GM18867 (cell line): ENCODE results near the gene PAX3.

Source experiments
- ATAC-seq: cut with Tn5 transposase; IDR thresholded peaks from one replicate; pipeline ENCODE4 v1.9.1; 2021; ENCODE audit warnings: mild to moderate bottlenecking, moderate library complexity; ENCODE audit not compliant: unreplicated experiment

Gene PAX3

DNA sequence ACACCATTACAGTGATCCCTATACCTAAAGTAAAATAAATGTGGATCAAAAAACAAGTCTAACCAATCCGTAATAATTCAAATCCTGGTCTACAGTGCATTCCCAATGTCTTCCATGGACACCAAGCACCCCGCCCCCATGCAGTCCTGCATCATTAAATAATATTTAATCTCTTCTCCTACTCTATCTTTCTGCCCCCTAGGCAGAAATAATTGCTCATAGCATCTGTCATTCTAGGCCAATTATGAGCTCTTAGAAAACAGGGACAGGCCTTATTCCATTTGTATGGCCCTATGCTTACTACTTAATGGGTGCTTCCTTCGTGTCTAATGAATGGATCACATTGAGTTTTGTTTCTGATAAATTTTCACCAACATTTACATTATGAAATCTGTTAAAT, 66.4 kb downstream of the PAX3 start:
- no peak for ATAC-seq

DNA sequence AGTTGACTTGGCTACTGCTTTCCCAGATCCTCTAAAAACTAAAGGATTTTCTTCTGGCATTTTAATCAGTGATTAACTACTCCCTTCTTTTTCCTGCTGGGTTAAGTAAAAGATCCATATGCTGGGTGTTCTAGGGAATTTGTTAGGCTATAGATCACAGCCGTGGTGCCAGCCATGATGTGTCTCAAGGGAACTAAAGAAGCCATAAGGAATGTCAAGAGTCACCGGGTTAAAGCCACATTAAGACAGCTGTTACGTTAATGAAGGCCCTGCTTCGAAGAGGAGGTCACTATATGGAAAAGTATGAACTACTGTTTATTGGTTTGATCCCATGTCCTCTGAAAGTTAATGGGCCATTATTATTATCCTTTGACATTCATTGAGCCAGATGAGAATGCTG, 70.7 kb downstream of the PAX3 start:
- no peak for ATAC-seq

DNA sequence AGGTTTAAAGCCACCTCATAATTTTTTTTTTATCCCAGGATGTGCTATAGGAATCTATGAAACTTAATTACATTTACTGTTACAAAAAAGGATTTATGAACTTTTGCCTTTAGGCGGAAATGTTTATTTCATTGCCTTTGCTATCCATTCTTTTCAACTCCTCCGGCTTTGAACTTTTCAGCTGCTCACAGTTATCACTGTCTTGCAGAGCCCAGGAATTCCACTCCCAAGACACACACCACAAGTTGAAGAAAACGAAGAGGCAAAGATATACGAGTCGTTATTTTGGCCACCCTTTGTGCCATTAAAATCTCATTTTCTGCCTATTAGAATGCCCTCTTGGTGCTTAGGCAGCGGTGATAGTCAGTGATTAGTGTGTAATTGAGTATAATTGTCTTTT, 80.0 kb downstream of the PAX3 start:
- no peak for ATAC-seq

DNA sequence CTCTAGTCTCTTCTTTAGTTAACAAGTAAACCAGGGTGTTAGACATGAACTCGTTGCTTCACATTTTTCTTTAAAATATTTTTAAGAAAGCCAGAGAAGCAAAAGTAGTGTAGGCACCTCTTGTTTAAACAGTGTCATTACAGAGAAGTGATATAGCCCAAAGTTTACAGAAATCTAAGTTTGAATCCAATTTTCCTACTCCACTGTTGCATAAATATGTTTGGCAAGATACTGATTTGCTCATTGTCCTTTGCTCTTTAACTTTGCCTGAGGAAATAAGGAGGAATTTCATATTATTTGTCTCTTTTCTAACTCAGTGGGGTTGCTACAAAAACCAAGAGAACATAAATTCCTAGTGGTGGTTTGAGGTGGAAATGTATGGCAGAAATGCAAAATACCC, 81.1 kb downstream of the PAX3 start:
- ATAC-seq = no peak

DNA sequence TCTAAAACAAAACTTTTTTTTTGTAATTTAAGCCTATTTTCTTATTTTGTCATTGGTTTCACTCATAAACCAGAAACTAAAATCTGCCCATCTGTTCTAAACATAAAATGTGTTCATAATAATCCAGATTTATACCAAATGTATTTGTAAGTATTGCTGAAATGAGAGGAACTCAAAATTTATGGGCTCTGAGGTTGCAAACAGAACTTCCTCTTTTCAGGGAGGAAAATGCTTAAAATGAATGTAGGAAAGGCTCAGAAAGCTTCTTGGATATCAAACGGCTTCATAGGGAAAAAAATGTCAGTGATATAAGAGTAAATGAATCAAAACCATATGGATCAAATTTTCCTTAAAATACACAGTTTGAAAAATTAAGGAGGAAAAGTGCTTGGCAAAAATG, 83.9 kb downstream of the PAX3 start:
- ATAC-seq = no peak

DNA sequence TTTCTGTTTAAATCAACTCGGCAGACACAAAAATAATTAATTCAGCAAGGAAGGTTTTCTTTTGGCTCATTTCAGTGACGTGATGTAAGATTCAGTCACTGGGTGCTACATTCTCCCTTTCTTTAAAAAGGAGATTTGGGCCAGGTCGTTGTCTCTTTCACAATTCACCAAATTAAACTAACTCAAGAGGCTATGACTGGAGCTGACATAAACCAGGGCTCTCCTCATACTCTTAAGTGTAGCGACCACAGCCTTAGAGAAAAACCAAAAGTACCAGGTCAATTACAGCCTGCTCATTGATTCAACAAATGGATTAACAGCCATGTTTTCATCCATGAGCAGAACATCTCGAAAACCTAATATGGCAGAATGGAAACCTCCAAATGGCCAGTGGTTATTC, 85.7 kb downstream of the PAX3 start:
- ATAC-seq = no peak

DNA sequence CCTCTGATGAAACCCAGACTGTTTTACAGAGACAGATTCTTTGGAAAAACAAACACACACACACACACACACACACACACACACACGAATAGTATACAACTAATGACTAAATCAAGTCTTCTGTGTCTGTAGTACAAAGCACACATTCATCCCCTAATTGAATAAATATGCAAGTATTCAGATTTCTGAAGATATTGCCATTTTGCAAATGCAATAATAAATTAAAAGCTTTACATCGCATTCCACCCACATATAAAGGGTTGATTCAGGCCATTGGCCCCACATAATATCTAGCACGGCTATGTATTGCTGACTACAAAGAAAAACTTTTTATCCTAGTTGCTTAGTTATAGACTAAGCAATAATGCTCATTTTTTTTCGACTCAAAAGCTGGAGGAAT, 86.2 kb downstream of the PAX3 start:
- no peak for ATAC-seq

DNA sequence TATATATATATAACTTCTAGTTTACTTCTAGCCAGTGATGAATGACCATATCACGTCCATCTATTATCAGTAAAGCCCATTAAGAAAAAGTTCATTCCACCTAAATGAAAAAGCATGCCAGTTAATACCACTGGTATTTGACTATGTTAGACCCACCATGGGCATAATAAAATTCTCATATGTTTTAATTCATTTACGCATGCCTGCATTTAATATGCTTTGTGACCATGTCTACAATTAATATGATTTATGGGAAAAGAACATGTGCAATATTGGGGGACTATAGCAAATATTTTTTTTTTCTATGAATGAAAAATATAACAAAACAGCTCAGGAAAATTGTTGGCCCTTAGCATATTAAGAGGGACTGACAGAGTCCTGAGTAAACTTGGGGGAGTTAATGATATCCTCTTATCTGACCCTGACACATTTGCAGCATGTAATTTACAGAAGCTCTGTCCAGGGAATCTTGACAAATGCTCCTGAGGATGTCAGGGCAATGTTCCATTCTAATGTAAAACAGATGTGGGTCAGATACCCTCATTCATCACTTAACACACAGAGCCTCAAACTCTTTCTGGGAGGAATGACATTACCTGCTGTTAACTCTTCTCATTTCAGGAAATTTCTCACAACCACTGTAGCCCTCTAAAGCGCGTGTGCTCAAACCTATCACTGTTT, 90.6 kb downstream of the PAX3 start:
- no peak for ATAC-seq

DNA sequence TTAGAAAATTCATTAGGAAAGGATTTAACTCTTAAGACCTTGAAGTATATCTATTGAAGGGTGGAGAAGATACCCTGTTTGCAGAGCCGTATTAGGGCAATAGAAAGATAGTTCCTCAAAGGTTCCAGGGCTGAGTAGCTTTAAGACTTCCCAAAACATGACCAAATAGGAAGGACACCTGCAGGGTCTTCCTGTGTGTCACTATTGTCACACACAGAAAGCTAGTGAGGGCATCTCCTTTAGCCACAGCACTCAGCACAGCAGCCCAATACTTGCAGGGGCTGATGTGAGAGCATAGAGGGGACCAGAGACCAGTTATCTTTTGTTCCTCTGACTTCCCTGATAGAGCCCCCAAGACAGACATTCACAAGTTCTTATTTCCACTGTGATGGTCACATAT, 93.7 kb downstream of the PAX3 start:
- ATAC-seq = no peak

DNA sequence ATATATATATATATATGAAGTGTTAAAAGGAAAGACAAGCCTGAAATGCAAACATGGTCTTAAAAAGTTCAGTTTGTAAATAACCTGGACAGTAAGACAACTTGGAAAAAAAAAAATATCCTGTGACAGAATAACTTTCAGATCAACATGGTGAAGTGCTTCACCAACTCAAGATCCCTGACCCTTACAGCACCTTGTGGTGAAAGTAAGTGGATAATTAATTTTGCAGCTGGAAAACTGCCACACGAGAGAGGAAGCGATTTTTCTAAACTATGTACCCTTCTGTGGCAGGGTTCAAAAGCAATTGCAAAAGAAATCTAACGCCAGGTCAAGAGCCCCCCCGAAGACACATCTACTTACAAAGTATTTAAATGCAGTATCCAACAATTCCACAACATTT, 95.8 kb downstream of the PAX3 start:
- no peak for ATAC-seq

DNA sequence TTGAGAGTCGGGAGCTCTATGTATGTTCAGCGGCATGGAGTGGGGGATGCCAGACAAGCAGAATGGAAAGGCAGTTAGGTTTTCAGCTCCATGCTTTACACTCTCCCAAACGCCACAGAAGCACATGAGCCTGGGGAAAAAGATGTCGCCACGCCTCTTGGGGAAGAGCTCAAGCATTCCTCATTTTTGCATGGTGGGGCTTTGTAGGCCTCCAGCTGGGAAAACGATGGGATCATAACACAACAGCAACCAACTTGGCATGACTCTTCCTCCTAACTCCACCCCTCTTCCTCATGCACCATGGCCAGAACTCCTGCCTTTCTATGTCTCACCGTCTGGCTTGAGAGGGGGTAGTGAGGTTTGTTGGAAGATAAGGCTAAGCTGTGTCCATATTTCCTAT, 102.6 kb downstream of the PAX3 start:
- no peak for ATAC-seq

DNA sequence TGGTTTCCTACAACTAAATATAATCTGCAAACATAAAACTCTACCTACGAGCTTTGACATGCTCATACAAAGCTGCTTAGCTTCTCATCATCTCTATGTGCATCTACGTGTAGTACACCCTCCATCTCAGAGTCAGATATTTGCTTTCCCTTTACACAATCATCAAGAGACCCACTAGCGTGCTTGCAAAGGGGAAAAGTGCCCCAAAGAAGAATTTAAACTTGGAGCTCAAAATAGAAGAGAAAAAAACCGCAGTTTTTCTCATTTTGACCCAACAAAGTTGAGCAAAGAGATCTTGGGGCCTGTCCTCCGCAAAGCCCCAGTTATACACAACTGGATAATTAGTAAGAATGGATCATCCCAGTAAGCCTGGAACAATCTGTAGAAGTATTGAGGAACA, 104.1 kb downstream of the PAX3 start:
- ATAC-seq = no peak

DNA sequence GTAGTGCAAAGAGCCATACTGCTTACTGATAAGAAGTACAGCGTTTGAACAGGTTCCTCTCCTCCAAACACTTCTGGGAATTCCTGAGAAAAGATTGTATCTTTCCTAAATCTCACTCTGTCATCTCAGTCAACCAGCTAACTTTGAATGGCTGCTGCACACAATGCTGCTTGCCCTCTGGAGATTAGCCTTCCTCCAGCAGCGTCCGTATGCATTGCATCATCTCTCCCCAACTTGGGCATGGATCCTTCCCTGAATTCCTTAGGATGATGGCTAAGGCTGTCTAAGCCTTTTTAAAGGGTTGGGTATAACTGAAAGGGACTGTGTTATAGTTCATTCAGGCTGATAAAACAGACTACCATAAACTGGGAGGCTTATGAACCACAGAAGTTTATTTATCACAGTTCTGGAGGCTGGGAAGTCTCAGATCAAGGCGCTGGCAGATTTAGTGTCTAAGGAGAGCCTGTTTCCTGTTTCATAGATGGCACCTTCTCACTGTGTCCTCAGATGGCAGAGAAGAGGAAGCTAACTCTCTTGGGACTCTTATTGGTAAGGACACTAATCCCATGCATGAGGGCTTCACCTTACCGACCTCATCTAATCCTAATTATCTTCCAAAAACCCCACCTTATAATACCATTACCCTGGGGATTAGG, 105.3 kb downstream of the PAX3 start:
- no peak for ATAC-seq

DNA sequence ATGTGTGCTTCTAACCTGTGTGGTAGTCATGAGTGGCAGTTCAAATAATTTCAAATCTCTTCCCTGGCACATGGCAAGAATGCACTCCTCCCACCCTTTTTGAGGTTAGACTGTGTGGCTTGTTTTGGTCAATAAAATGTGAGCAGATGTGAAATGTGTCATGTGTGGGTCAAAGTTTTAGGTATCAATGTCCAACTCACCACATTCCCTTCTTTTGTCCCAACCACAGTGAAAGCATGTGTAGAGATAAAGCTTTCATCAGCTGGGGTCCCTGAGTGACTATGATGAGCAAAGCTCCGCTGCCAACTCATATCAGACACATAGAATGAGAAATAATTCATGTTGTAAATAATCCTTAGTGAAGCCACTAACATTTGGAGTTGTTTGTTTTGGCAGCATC, 118.2 kb downstream of the PAX3 start:
- ATAC-seq = no peak

DNA sequence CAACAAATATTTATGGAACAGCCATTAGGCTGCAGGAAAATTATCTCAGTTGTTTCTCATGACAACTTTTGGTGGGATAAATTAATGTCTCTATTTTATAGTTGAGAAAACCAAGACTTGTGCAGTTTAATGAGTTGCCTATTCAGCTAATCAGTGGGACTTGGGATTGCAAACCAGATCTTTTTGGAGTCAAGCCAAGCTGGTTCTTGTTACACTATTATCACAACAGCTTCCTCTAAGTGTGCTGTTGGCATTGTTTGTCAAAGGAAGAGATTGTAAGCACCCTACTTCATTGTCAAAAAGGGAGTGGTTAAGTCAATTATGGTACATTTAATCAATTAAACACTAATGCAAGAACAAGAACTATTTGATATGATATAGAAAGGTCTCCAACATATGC, 119.2 kb downstream of the PAX3 start:
- no peak for ATAC-seq

DNA sequence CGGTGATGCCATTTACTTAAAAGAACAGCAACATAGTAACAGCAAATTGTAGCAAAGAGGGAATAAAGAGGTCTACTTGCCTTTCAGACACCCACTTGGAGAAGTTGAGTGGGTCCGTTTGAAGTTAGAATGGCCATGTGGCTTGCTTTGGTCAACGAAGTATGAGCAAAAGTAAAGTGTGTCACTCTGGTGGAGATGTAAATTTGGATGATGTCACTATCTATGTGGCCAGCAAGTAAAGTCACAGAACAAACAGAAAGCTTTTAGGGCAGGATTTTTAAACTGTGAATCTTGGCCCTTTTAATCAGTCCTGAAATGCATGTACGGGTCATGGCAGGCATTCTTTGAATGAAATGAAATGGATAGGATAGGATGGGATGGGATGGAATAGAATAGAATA, 120.3 kb downstream of the PAX3 start:
- no peak for ATAC-seq

DNA sequence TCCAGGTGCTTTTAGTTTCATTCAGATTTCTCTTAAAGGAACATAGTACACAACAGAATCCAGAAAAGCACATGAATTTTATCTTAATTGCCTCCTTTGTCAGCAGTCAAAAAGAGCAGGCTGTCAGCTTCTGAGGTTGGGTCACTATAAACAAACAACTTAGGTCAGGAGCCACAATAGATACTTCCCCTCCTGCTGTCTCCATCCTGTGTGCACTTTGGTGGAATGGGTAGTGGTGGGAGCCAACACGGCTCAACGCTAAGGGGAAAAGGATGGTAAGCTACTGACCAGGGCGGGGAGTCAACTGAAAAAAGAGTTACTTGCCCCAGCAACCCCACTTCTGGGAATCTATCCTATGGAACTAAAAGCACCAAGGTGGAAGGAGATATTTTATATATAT, 121.9 kb downstream of the PAX3 start:
- no peak for ATAC-seq

DNA sequence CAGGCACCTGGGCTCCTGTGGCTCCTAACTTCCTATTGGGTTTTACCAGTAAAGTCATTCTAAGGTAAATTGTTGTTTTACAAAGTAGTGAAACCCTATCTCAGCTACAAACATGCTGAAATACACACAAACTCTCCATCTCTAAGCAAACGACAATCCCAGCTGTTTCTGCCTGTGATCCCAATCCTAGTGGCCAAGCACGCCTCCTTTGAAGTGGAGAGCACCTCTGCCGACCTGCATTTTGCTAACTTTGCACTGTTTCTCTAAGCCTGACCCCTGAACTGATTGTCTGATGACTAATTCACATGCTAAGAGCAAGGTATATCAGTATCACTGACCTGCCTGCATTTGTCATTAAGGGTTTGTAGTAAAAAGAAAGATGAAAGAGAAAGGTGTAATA, 124.3 kb downstream of the PAX3 start:
- no peak for ATAC-seq

DNA sequence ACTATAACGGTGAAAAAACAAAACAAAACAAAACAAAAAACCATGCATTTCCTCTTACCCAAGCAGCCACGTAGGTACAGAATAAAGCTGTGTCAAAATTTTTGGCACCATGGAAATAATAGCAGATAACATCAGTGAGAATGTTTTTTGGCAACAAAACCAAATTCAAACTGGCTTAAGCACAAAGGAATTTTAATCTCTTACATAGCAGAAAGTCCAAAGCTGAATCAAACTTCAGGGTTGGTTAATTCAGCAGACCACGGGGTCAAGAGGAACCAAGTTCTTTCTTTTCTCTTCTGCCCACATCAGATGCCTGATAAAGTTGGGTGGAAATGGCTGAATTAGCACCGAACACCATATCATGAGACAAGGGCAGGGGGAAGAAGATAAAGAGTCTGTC, 129.5 kb downstream of the PAX3 start:
- ATAC-seq = no peak

DNA sequence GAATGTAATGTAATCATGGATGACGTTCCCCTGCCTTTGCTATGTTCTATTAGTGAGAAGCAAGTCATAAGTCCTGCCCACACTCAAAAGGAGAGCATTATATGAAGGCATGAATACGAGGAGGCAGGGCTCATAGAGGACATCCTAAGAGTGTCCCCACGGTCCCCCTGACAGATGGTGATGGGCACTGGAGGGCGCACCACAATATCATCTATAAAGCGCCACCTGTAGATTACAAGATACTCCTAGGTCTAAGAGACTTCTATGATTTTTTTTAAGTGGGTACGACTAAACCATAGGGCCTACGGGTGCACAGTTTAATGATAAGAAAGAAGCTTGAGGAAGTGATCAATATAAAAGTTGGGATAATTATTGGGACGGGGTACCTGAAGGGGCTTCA, 131.0 kb downstream of the PAX3 start:
- no peak for ATAC-seq

DNA sequence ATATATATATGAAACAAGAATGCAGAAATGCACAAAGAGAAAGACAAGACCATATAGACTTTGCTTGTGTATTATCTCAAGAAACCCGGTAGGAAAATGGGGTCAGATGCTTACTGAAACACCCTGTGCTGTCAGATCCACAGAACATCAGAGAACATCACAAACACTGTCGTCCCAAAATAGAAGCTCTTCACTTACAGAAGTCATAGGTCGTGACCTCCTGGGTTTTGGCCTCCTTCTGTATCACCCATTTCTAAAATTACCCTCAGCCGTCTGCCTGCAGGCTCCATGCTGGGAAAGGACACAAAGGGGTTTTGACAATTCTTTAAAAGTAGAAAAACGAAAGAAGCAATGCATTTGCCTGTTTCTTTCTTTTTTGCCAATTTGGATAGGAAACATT, 137.9 kb downstream of the PAX3 start:
- no peak for ATAC-seq

DNA sequence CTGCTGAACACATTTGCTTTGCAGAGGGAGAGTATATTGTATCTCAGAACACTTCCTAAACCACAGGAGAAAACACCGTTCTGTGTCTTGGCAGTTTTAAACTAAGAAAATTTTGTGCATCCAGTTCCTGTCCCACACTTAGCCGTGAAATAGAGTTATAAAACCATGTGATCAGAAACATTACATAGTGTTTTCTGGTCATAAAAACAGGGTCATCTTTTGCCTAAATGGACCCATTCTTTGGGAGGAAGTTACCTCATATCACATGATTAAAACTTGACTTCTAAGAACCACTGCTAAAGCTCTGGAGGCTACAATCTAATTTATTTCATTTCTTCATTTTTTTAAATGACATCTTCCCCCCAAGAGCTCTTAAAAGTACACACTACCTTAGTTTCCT, 138.7 kb downstream of the PAX3 start:
- ATAC-seq = no peak

DNA sequence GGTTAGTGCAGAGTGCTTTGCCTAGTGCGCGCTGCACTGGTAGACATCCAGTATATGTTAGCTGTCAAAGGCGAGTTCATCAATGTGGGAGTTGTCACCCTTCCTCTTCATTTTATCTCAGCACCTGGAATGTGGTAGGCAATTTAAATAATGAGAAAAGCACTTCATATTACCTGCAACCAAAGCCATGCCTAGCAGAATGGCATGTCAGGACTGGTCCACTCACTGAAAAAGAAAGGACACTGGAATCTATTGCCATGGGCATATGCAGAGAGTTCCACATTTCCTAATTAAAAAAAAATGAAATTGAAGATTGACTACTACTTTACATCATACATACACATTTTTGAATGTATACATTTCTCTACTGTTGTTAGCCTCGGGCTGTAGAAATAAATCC, 139.6 kb downstream of the PAX3 start:
- ATAC-seq = no peak
